GM21723 (cell line): ENCODE data around the gene EEF2K.
A peak's percentile ranks its signal among the peaks of the same experiment; 100 is the strongest.
"Not testable (repeated sequence)": the region's sequence is repeated elsewhere in the genome, so short reads cannot be mapped to it uniquely, and the experiment has no call there.

Source experiments
- ATAC-seq: cut with Tn5 transposase; IDR thresholded peaks from one replicate; pipeline ENCODE4 v1.9.1; 2021; ENCODE audit warnings: mild to moderate bottlenecking, moderate library complexity; ENCODE audit not compliant: unreplicated experiment

EEF2K gene

DNA sequence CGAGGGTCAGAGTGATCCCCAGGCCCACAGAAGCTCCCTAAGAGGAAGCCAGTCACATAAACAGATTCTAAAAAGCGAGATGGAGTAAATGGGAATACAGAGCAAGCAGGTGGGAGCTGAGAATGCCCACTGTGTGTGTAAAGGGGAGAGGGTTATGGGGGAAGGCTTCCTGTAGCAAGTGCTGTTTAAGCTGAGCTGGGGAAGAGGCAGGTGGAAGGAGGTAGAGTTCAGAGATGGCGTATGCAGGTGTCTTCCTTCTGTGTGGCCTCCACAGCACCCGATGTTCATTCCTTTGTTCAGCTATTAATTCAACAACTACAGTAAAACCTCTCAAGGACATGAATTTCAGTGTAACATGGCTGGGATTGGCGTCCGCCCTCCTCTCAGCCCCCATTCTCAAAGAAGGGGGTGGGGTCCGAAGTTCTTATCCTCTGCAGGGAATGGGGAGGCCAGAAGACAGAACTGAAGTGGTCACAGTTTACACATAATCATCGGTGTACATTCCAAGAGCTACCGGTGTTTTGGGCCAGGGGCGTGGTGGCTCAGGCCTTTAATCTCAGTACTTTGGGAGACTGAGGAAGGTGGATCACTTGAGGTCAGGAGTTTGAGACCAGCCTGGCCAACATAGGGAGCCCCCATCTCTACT is 1.8 kb downstream of the EEF2K start:
- ATAC-seq, result no peak

DNA sequence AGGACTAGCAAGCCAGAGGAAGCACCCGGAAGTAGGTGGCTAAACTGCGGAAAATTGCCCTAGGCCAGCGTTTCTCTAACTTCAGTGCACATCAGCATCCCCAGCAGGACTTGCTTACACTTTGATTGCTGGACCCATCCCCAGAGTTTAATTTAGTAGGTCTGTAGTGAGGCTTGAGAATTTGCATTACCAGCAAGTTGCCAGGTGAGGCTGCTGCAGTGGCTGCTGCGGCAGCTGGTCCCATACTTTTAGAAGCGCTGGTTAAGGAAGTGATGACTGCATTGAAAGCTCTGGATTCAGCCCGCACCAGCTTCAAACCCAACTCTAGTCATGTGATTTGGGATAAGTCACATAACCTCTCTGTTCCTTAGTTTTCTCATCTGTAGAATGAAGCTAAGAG is 4.2 kb downstream of the EEF2K start:
- no peak for ATAC-seq

- ATAC-seq, result no peak
These were observed 4.8 kb downstream of the EEF2K start for GRCh38 chr16:22210854-22211253.

DNA sequence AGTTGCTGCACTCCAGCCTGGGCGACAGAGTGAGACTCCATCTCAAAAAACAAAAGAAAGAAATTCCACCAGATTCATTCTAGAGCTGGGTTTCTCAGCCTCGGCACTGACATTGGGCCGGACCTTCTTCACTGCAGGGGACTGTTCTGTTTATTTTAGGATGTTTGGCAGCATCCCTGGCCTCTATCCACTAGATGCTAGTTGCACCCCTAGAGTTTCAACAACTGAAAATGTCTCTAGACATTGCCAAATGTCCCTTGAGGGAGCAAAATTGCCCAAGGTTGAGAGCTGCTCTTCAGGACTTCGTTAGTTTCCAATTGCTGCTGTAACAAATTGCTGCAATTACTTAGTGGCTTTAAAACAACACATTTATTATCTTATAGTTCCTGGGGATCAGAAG is 7.2 kb downstream of the EEF2K start:
- no peak for ATAC-seq

- ATAC-seq, result no peak
These were observed 7.7 kb downstream of the EEF2K start for GRCh38 chr16:22213801-22214200.

DNA sequence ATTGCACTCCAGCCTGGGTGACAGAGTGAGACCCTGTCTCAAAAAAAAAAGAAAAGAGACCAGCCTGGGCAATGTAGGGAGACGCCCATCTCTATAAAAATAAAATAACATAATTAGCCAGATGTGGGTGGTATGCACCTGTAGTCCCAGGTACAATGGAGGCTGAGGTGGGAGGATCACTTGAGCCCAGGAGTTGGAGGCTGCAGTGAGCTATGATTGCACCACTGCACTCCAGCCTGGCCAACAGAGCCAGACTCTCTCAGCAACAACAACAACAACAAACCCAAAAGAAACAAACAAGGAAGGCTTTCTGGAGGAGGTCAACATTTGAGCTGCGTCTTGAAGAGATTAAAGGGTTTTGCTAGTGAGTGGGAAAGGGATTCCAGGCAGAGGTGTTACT is 8.3 kb downstream of the EEF2K start:
- no peak for ATAC-seq

DNA sequence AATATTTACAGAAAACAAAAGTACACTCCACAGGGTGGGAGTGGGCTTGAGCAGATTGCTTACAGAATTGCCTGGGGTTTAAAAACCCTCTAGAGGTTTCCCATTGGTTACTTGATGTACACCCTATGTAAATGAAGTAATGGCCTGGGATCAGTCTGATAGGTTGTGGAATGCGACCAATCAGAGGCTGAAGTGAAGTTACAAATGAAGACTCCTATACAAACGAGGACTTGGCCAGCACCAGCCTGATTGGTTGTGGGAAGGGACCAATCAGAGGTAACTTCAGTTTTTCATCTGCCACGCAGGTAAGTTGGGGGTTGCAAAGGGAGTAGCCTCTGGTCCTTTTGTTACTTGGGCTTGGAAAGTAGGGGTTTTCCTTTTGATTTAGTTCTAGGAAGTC is 8.8 kb downstream of the EEF2K start:
- ATAC-seq, result no peak

DNA sequence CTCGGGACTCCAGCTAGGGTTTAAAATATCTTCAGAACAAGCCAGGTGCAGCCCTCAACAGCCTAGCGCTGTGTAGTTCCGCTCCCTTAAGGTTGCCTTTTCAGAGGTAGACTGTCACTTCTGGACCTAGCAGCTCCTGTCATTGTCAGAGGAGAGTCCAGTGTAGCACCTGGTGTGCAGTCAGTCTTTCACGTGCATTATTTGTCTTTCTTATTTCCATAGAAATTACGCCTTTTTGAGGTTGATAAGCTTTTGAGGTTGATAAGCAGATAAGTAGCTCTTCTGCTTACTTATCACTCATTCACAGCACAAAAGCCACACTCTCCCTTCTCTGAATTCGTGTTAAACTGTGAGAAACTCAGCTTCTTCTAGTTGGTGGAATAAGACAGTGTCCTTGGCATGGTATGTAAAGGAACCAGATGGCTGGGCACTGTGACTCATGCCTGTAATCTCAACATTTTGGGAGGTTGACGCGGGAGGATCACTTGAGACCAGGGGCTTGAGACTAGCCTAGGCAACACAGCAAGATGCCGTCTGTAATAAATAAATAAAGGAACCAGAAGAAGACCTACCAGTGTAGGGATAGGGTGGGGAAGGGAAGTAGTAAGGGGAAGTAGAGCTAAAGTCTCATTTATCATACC is 10.2 kb downstream of the EEF2K start:
- no peak for ATAC-seq

DNA sequence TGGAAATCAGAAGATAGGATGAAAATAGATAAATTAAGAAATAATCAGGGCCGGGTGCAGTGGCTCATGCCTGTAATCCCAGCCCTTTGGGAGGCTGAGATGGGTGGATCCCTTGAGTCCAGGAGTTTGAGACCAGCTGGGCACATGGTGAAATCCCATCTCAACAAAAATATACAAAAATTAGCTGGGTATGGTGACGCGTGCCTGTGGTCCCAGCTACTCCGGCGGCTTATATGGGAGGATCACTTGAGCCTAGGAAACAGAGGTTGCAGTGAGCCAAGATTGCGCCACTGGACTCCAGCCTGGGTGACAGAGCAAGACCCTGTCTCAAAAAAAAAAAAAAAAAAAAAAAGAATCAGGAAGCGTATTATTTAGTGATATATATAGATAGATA is 10.8 kb downstream of the EEF2K start:
- not testable (repeated sequence) for ATAC-seq

DNA sequence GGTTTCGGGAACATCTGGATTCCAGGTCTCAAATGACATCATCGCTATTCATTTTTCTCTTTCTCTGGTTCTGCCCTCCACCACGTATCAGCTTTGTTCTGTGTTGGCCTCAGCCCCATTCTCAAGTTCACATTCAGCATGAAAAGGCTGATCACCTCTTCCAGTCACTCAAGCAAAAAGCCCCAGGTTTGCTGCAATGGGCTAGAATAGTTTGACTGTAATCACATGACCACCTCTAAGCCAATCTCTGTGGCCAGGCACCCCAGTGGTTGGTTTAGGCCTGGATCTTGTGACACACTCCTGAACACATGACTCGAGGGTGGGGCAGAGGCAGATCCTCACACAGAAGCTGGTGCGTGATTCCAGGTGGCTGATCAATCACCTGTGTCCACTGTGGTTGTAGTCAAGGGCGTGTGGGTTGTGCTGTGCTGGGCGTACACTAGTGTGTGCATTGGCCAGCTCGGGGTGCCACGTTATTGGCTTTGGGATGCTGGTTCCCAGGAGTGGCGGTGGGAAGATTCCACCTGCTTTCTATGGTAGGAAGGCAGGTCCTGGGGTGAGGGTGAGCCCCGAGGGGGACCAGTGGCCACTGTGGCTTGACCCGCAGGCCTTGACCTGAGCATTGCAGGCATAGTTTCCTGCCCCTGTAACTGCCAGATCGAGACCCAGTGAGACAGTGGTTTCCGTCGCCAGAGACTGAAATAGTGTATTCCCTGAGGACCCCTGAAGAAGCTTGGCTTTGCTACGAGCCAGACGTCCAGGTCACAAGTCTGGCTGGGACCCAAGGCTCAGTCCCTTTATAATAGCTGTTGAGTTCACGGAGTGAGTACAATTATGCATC is 12.0 kb downstream of the EEF2K start:
- peak; percentile 82 for ATAC-seq

- no peak for ATAC-seq
These were observed 13.5 kb downstream of the EEF2K start for GRCh38 chr16:22219389-22220068.

DNA sequence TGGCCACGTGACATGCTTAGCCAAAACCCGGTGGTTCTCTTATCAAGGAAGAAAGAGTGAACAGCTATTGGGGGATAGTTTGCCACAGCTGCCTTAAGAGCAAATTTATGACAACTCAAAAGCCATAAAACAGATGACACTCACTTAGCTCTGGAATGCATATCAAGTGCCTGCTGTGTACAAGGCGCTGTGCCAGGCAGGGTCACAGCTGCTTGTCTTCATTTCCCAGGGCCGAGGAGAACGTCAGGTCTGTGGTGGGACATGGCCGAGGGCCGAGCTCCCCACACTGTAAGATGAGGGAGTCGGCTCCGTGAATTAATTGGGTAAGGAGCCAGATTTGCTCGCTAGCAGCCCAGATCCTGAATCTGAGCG is 14.0 kb downstream of the EEF2K start:
- no peak for ATAC-seq

- ATAC-seq, result no peak
These were observed 14.6 kb downstream of the EEF2K start for GRCh38 chr16:22220714-22221113.

DNA sequence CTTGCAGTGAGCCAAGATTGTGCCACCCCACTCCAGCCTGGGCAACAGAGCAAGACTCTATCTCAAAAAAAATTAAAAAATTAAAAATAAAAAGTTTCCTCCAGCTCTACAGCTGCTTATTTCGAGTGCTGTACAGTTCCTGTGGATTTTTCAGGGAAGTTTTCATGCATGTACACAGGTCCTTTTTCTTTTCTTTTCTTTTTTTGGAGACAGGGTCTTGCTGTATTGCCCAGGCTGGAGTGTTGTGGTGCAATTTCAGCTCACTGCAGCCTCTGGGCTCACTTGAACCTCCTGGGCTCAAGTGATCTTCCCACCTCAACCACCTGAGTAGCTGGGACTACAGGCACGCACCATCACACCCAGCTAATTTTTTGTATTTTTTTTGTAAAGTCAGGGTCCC is 15.9 kb downstream of the EEF2K start:
- ATAC-seq, result no peak

DNA sequence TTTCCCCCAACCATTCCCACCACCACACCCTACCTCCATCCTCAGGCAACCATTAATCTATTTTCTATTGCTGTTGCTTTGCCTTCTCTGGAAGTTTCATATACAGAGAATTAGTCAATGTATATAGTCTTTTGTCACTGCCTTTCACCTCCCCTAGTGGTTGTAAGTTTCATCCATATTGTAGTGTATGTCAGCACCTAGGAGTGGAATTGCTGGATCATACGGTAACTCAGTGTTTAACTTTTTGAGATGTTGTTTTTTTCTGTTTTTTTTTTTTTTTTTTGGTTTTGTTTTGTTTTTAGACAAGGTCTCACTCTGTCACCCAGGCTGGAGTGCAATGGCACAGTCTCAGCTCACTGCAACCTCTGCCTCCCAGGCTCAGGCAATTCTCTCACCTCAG is 16.9 kb downstream of the EEF2K start:
- ATAC-seq, result no peak

DNA sequence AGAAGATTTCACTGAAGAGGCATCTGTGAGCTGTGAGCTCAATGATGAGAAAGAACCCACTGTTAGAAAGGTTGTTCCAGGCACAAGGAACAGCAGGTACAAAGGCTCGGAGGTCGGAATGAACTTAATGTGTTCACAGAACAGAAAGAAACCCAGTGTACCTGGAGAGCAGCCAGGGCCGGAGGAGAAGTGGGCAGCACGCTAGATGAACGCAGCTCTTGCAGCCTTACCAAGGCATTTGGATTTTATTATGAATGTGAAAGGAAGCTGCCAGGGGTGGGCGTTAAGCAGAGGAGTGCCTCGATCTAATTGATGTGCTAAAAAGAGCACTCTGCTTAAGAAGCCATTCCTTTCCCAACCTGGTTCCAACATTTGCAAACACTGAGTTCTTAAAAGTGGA is 19.0 kb downstream of the EEF2K start:
- no peak for ATAC-seq

DNA sequence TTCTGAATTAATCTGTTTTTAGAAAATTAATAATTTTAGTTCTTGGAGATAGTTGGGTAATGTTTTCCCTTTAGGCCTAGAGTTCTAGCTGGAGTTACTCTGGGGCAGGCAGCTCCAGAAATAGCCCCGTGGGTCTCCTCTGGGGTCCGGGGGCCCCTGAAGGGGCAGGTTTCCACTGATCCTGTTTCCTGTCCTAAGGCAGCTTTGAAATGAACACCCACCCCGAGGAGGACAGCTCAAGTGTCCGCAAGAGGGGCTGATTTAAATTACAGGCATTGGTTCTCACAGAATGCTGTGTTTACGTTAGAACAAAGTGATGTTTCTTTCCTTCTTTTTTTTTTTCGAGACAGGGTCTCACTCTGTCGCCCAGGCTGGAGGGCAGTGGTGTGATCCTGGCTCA is 23.8 kb downstream of the EEF2K start:
- ATAC-seq, result no peak

DNA sequence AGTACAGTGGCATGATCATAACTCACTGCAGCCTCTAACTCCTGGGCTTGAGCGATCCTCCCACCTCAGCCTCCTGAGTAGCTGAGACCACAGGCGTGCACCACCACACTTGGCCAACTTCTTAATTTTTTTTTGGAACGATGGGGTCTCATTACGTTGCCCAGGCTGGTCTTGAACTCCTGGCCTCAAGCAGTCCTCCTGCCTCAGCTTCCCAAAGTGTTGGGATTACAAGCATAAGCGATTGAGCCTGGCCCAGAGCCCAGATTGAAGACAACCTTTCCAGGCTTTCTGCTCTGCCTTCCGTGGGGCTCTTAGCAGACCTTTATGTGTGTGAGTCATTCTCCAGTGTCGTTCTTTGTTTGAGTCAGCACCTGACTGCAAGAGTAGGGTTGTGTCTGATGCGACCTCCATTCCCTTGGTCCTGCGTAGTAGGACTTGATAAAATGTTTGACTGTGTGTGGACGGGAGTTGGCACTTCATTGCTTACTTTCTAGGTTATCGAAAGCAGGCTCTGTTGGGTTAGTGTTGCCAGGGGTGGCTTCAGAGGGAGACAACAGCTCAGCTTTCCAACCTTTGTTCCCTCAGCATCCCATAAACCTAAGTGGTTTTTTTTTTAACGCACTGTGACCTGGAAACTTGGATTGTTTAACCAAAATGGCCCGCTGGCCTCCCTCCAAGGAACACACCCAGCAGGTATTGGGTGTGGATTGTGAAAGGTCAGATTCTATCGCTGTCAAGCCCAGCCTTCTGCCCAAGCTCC is 26.4 kb downstream of the EEF2K start:
- no peak for ATAC-seq

GRCh38 chr16:22233037-22233372 is 26.9 kb downstream of the EEF2K start:
- ATAC-seq, result no peak

- no peak for ATAC-seq
These were observed 30.0 kb downstream of the EEF2K start for GRCh38 chr16:22235839-22236745.
